Stimulated activated CD4-positive, alpha-beta T cell treated with anti-CD3 and anti-CD28 coated beads, Interleukin-1b, Interleukin-23, amount 100 ng/mL, for 48 hours (primary cell): ENCODE results near the gene ZNG1A.
"Not testable (repeated sequence)": the region's sequence is repeated elsewhere in the genome, so short reads cannot be mapped to it uniquely, and the experiment has no call there.

Experiments
- DNase-seq: peaks from one replicate; pipeline ENCODE4 v3.0.0-alpha.2; 2020

Gene ZNG1A

GRCh38 chr9:93909-94308, 84.9 kb downstream of the ZNG1A start:
- DNase-seq, result not testable (repeated sequence)

DNA sequence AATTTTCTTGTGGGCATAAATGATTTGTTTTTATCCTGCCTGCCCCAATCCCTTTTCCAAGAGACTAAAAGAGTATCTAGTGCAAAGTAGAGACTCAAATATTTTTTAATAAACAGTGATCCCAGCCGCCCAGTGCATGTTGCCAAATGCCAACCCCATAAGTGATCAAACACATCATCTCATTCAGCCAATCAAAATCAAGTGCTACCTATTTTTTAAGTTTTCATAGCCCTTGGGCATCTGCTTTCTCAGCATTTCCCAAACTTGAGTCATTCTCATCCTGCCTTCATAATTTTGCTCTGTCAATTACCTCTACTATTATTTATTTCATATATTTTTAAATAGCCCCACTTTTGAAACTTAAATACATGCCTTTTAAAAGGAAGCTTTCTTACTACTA, 88.0 kb downstream of the ZNG1A start:
- DNase-seq, result not testable (repeated sequence)

DNA sequence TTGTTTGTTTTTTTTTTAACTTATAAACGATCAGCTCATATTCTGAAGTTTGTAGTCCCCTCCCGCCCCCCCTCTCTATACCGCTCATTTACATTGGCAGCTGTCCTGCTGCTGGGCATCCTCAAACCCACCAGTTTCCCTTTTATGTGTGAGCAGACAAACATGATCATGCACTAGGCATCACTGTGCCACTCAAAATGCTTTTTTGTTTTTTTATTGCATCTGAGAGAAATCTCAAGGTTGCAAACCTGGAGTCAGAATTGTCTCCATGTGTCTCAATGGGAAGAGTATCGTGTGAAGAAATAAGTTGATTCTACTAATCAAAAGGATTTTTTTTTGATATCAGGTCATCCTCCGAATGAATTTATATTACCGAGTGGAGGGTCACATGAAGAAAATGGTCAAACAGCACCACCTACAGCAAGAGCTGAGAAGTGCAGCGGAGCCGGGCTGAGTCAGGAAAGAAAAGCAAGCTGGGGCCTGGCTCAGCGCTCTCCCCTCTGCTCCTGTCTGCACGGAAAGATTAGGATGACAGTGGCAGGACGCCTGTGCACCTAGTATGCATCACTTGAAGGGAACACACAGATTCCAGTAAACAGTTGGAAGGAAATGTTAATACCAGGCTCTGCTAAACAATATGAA, 90.3 kb downstream of the ZNG1A start:
- not testable (repeated sequence) for DNase-seq

GRCh38 chr9:87860-88259, 91.0 kb downstream of the ZNG1A start:
- not testable (repeated sequence) for DNase-seq

GRCh38 chr9:87105-87504, 91.8 kb downstream of the ZNG1A start:
- not testable (repeated sequence) for DNase-seq

- not testable (repeated sequence) for DNase-seq
These were observed 92.2 kb downstream of the ZNG1A start for GRCh38 chr9:86697-87096.

DNA sequence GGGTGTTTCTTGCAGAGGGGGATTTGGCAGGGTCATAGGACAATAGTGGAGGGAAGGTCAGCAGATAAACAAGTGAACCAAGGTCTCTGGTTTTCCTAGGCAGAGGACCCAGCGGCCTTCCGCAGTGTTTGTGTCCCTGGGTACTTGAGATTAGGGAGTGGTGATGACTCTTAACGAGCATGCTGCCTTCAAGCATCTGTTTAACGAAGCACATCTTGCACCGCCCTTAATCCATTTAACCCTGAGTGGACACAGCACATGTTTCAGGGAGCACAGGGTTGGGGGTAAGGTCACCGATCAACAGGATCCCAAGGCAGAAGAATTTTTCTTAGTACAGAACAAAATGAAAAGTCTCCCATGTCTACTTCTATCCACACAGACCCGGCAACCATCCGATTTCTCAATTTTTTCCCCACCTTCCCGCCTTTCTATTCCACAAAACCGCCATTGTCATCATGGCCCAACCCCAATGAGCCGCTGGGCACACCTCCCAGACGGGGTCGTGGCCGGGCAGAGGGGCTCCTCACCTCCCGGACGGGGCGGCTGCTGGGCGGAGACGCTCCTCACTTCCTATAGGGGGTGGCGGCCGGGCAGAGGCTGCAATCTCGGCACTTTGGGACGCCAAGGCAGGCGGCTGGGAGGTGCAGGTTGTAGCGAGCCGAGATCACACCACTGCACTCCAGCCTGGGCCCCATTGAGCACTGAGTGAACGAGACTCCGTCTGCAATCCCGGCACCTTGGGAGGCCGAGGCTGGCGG, 95.7 kb downstream of the ZNG1A start:
- DNase-seq, result not testable (repeated sequence)

DNA sequence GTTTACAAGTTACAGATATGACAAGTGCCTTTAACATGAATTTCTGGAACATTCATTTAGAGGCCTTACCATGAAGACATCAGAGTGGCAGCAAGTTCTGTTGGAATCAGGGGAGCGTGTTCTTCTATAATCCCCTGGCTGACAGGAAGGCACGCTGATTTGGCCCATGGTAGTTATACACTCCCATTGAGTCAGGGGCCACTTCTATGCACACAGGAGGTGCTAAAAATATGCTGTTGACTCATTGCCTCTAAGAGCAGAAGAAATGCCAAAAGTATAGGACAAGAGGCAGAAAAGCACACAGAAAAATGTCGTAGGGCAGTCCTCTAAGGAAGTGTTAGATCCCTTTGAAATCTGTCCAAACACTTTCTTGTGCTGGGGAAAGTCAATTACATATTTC, 100.5 kb downstream of the ZNG1A start:
- DNase-seq, result not testable (repeated sequence)

GRCh38 chr9:76389-76788, 102.5 kb downstream of the ZNG1A start:
- DNase-seq, result not testable (repeated sequence)

GRCh38 chr9:73900-74525, 104.8 kb downstream of the ZNG1A start:
- not testable (repeated sequence) for DNase-seq

- DNase-seq, result not testable (repeated sequence)
These were observed 105.6 kb downstream of the ZNG1A start for GRCh38 chr9:73076-73899.
